Breast epithelium (tissue), 3 donors: ENCODE measurements around the gene XK.

Experiments used
- POLR2A ChIP-seq: fragments of 450-650 bp; IDR thresholded peaks from one replicate; pipeline ENCODE4 v1.6.1; 2016; ENCODE audit warnings: antibody characterized with exemption, mild to moderate bottlenecking, moderate library complexity
- TF ChIP-seq, protein P1 (sequence below), 3 donors: fragments of 450-650 bp; IDR thresholded peaks; one replicate each; pipeline ENCODE4 v1.5.1; 2016 to 2017; ENCODE audit warnings: antibody characterized with exemption in 3 of 3, mild to moderate bottlenecking in 3 of 3, moderate library complexity in 3 of 3

DNA sequence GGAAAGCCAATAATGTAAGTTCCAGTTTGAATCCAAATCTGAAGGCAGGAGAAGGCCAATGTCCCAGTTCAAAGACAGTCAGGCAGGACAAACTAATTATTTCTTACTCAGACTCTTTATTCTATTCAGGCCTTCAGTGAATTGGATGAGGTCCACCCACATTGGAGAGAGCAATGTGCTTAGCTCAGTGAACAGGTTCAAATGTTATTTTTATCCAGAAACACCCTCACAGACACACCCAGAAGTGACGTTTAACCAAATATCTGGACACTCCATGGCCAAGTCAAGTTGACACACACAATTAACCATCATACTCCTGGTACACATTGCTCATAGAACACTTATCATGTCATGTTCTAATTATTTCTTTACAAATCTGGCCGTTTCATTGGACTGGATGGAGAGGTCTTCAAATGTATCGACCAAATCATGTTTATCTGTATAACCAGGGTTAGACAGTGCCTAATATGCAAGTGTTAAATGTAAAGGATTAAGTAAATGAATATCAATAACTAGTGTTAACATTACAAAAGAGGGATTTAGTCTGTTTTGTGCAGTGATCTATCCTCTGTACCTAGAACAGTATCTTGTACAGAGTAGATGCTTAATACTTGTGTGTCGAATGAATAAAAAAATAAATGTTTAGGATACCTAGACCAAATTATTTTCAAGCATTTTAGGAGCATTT, 27.1 kb upstream of the XK start:
- TF ChIP-seq, protein P1, sequence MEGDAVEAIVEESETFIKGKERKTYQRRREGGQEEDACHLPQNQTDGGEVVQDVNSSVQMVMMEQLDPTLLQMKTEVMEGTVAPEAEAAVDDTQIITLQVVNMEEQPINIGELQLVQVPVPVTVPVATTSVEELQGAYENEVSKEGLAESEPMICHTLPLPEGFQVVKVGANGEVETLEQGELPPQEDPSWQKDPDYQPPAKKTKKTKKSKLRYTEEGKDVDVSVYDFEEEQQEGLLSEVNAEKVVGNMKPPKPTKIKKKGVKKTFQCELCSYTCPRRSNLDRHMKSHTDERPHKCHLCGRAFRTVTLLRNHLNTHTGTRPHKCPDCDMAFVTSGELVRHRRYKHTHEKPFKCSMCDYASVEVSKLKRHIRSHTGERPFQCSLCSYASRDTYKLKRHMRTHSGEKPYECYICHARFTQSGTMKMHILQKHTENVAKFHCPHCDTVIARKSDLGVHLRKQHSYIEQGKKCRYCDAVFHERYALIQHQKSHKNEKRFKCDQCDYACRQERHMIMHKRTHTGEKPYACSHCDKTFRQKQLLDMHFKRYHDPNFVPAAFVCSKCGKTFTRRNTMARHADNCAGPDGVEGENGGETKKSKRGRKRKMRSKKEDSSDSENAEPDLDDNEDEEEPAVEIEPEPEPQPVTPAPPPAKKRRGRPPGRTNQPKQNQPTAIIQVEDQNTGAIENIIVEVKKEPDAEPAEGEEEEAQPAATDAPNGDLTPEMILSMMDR (IDR thresholded peaks at IDR 0.05), result no peak
- no peak for TF ChIP-seq POLR2A
